ENCODE results near the gene TCEANC. TPM values are rescaled to one million over a fixed set of nuclear protein-coding genes. Genes with fewer than 3 reads are reported as not detected.

TCEANC gene
- total RNA-seq, 4 donors from 2014 or later = 2.9 to 4.1 (median 3.3) TPM

GRCh38 chrX:13652287-13652793 lies 601 bp upstream of the TCEANC start:
- peak overlapping the region; percentile 91 to 97 (median 94) for H3K27ac ChIP-seq
- H3K4me3 ChIP-seq = peak overlapping the region; percentile 58 to 83 (median 74)
- H3K9me3 ChIP-seq = no peaks in the 10 kb centered on the region
- ATAC-seq (no peak), DNase-seq (no peak)
- in situ Hi-C loops (cut with MboI; ENCODE audit: low sequenced_read_pairs in 4 of 4) (loop anchor here in 3 of 4 donors (10.0 to 25.0 kb wide), 3 partner anchors 82 to 385 kb away; partner anchors contain the start of genes OFD1 (in 2 of the 3), TRAPPC2 (in 2 of the 3) and GEMIN8 (in 1 of the 3)), intact Hi-C loops (cut with DNase I; ENCODE audit: low total_unique reads) (loop anchor here (2.0 to 10.0 kb wide), 2 partner anchors 36 to 698 kb away; partner anchors contain the start of gene RAB9A)
- no peaks in the 10 kb centered on the region for H3K36me3 ChIP-seq
- H3K27me3 ChIP-seq = no peaks in the 10 kb centered on the region
- TF ChIP-seq CTCF (IDR thresholded peaks at IDR 0.05 in 4 of 5, conservative IDR thresholded peaks at IDR 0.05 in 1 of 5) (no peak), POLR2A (IDR thresholded peaks at IDR 0.05) (no peak)
- peaks cover 14 to 15% of the 10 kb centered on the region in 2 donors for H3K4me1 ChIP-seq

- no peak for ATAC-seq
- H3K4me3 ChIP-seq = peak overlapping the region; percentile 72 to 83 (median 78)
- in situ Hi-C loops (cut with MboI; ENCODE audit: low sequenced_read_pairs in 4 of 4) = loop anchor here in 3 of 4 donors (10.0 to 25.0 kb wide), 3 partner anchors 81 to 383 kb away; partner anchors contain the start of genes OFD1 (in 2 of the 3), TRAPPC2 (in 2 of the 3) and GEMIN8 (in 1 of the 3)
Measured at GRCh38 chrX:13654116-13654515, 1.2 kb downstream of the TCEANC start.

GRCh38 chrX:13655674-13656073 lies 2.7 kb downstream of the TCEANC start:
- intact Hi-C loops (cut with DNase I; ENCODE audit: low total_unique reads) (loop anchor here (10.0 kb wide), 1 partner anchor 701 kb away; no protein-coding TSS in a partner anchor), in situ Hi-C loops (cut with MboI; ENCODE audit: low sequenced_read_pairs in 4 of 4) (loop anchor here (5.0 to 25.0 kb wide), 5 partner anchors 79 to 382 kb away; partner anchors contain the start of genes OFD1 (in 2 of the 4), TRAPPC2 (in 2 of the 4) and GEMIN8 (in 1 of the 4))

More at GRCh38 chrX:13654116-13654515, 1.2 kb downstream of the TCEANC start:
- peaks cover 17 to 18% of the 10 kb centered on the region in 2 donors for H3K4me1 ChIP-seq
- H3K27me3 ChIP-seq = no peaks in the 10 kb centered on the region
- TF ChIP-seq POLR2A (IDR thresholded peaks at IDR 0.05) (no peak), CTCF (IDR thresholded peaks at IDR 0.05 in 4 of 5, conservative IDR thresholded peaks at IDR 0.05 in 1 of 5) (no peak)
- DNase-seq = no peak
- H3K27ac ChIP-seq = peak overlapping the region; percentile 91 to 97 (median 94)
- H3K9me3 ChIP-seq = no peaks in the 10 kb centered on the region
- intact Hi-C loops (cut with DNase I; ENCODE audit: low total_unique reads) = loop anchor here (10.0 kb wide), 1 partner anchor 699 kb away; no protein-coding TSS in a partner anchor
- H3K36me3 ChIP-seq = no peaks in the 10 kb centered on the region

GRCh38 chrX:13658602-13659001 lies 5.7 kb downstream of the TCEANC start:
- Histone ChIP-seq H3K9me3 (no peaks in the 10 kb centered on the region), H3K36me3 (peaks cover 0 to 8% of the 10 kb centered on the region in 2 donors), H3K27ac (peak overlapping the region in 3 of 4 donors; percentile 15 to 57 (median 42)), H3K4me3 (no peak overlapping the region), H3K4me1 (peaks cover 12% of the 10 kb centered on the region in 2 donors), H3K27me3 (no peaks in the 10 kb centered on the region)
- intact Hi-C loops (cut with DNase I; ENCODE audit: low total_unique reads) = loop anchor here (1.0 to 10.0 kb wide), 3 partner anchors 90 to 704 kb away; no protein-coding TSS in a partner anchor
- TF ChIP-seq CTCF (IDR thresholded peaks at IDR 0.05 in 4 of 5, conservative IDR thresholded peaks at IDR 0.05 in 1 of 5) (peak; percentile 48 to 66 (median 60)), POLR2A (IDR thresholded peaks at IDR 0.05) (no peak)
- ATAC-seq (peak; percentile 45 to 61), DNase-seq (no peak)
- in situ Hi-C loops (cut with MboI; ENCODE audit: low sequenced_read_pairs in 4 of 4) = loop anchor here (5.0 to 25.0 kb wide), 5 partner anchors 76 to 379 kb away; partner anchors contain the start of genes OFD1 (in 2 of the 4), TRAPPC2 (in 2 of the 4) and GEMIN8 (in 1 of the 4)

More at GRCh38 chrX:13655674-13656073, 2.7 kb downstream of the TCEANC start:
- Histone ChIP-seq H3K27ac (no peak overlapping the region), H3K27me3 (no peaks in the 10 kb centered on the region), H3K4me3 (no peak overlapping the region), H3K4me1 (peaks cover 17 to 19% of the 10 kb centered on the region in 2 donors), H3K9me3 (no peaks in the 10 kb centered on the region), H3K36me3 (peaks cover 0 to 2% of the 10 kb centered on the region in 2 donors)
- DNase-seq = no peak
- no peak for ATAC-seq
- TF ChIP-seq CTCF (IDR thresholded peaks at IDR 0.05 in 4 of 5, conservative IDR thresholded peaks at IDR 0.05 in 1 of 5) (no peak), POLR2A (IDR thresholded peaks at IDR 0.05) (no peak)

Measured in gastrocnemius medialis (tissue), 4 donors.